Stomach (tissue), 4 donors: ENCODE data around the gene PRSS57.
A peak's percentile ranks its signal among the peaks of the same experiment; 100 is the strongest.

ENCODE experiments used
- POLR2A ChIP-seq, 4 donors: fragments of 450-650 bp; IDR thresholded peaks; one replicate each; pipeline ENCODE4 v1.6.1; 2016; ENCODE audit warnings: antibody characterized with exemption in 4 of 4, control low read depth in 2 of 4, mild to moderate bottlenecking in 1 of 4, moderate library complexity in 1 of 4
- POLR2AphosphoS5 ChIP-seq, 3 donors: sonication (generic); formaldehyde crosslinking; IDR thresholded peaks; one replicate each; pipeline ENCODE4 v1.6.1; 2016; ENCODE audit warnings: antibody characterized with exemption in 3 of 3
- TF ChIP-seq, protein P1 (sequence below), 7 experiments: fragments of 450-650 bp in 4 of 7; fragments of 200-600 bp in 3 of 7; sonication (generic) in 3 of 7; IDR thresholded peaks; one replicate each; pipeline ENCODE4 v1.5.1; 2016 to 2019; ENCODE audit warnings: antibody characterized with exemption in 7 of 7, control low read depth in 2 of 7, mild to moderate bottlenecking in 1 of 7

DNA sequence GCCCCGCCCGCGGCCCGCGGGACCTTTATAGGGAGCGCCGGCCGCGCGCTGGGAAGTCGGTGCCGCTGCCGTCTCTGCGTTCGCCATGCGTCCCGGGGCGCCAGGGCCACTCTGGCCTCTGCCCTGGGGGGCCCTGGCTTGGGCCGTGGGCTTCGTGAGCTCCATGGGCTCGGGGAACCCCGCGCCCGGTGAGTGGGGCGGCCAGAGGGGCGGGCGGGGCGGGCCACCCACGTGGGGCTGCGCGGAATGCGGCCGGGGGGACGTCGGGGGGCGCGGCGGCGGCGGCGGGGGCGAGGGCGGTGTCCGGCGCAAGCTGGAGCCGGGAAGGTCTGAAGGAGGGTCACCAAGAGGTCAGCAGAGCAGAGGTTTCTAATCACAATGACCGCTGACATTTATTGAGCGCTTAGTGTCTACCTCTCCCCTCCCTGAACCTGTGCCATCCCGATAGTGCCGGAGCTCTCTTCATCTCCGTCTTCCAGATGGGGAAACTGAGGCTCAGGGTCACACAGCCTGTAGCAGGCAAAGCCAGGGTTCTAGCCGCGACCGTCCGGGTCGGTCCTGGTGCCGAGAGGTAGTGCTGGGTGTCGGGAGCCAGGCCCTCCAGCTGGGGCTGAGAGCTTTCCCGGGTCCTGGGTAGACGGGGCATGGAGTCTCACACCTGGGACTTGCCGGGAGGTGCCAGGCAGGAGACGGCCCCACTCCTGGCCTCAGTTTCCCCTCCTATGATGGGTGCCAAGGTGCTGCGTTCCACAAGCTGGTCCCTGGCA is 18.7 kb downstream of the PRSS57 start, which contains the start of gene FSTL3:
- no peak for TF ChIP-seq POLR2A (IDR thresholded peaks at IDR 0.05)
- TF ChIP-seq, protein P1, sequence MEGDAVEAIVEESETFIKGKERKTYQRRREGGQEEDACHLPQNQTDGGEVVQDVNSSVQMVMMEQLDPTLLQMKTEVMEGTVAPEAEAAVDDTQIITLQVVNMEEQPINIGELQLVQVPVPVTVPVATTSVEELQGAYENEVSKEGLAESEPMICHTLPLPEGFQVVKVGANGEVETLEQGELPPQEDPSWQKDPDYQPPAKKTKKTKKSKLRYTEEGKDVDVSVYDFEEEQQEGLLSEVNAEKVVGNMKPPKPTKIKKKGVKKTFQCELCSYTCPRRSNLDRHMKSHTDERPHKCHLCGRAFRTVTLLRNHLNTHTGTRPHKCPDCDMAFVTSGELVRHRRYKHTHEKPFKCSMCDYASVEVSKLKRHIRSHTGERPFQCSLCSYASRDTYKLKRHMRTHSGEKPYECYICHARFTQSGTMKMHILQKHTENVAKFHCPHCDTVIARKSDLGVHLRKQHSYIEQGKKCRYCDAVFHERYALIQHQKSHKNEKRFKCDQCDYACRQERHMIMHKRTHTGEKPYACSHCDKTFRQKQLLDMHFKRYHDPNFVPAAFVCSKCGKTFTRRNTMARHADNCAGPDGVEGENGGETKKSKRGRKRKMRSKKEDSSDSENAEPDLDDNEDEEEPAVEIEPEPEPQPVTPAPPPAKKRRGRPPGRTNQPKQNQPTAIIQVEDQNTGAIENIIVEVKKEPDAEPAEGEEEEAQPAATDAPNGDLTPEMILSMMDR (IDR thresholded peaks at IDR 0.05): no peak
- TF ChIP-seq POLR2AphosphoS5 (IDR thresholded peaks at IDR 0.05): peak; percentile 37 to 64 (median 49)
